HepG2 (cell line): ENCODE data around the gene SAMM50. TPM values are rescaled to one million over a fixed set of nuclear protein-coding genes. Genes with fewer than 3 reads are reported as not detected.

Experiments
- AGO2 ChIP-seq: fragments of 200-400 bp; formaldehyde crosslinking; optimal IDR thresholded peaks from 2 replicates; pipeline ENCODE3; 2017; ENCODE audit warnings: mild to moderate bottlenecking, low read depth, low read length, moderate library complexity
- AKAP8 ChIP-seq: sonication (generic); formaldehyde crosslinking; IDR thresholded peaks from 2 replicates; pipeline ENCODE4 v1.5.1; 2020; ENCODE audit warnings: mild to moderate bottlenecking, missing genetic modification reagents
- ARNT2 ChIP-seq: sonication (generic); formaldehyde crosslinking; IDR thresholded peaks from 2 replicates; pipeline ENCODE4 v1.8.0; 2022; ENCODE audit warnings: mild to moderate bottlenecking, low read depth, missing genetic modification reagents, moderate library complexity
- GLI4 ChIP-seq: sonication (generic); formaldehyde crosslinking; IDR thresholded peaks from 2 replicates; pipeline ENCODE4 v1.5.1; 2020; ENCODE audit warnings: missing genetic modification reagents, mild to moderate bottlenecking, moderate library complexity, borderline replicate concordance
- HCFC1 ChIP-seq: fragments of 150-350 bp; IDR thresholded peaks from 2 replicates; pipeline ENCODE4 v1.6.1; 2014; ENCODE audit warnings: low read depth, low read length
- HNF4A ChIP-seq: sonication (generic); formaldehyde crosslinking; IDR thresholded peaks from 2 replicates; pipeline ENCODE4 v1.4.0; 2020; ENCODE audit warnings: missing genetic modification reagents
- KDM2A ChIP-seq: sonication (generic); formaldehyde crosslinking; IDR thresholded peaks from 2 replicates; pipeline ENCODE4 v1.4.0; 2020; ENCODE audit warnings: low read depth, missing genetic modification reagents, borderline replicate concordance
- MAFK ChIP-seq, 2 experiments: IDR thresholded peaks in 1 of 2; conservative IDR thresholded peaks in 1 of 2; 2 replicates each; pipeline ENCODE4 v1.6.1; 2011; ENCODE audit warnings: improper control_type of control experiment in 2 of 2, low read length in 2 of 2
- MIER3 ChIP-seq: IDR thresholded peaks from 2 replicates; pipeline ENCODE4 v1.6.1; 2016; ENCODE audit warnings: missing compliant biosample characterization, borderline replicate concordance
- NFKBIZ ChIP-seq: IDR thresholded peaks from 2 replicates; pipeline ENCODE4 v1.6.1; 2018; ENCODE audit warnings: missing genetic modification reagents, missing compliant biosample characterization
- NR2F2 ChIP-seq: IDR thresholded peaks from 2 replicates; pipeline ENCODE4 v1.6.1; 2012; ENCODE audit warnings: low read depth, inconsistent platforms, borderline replicate concordance
- RBFOX2 ChIP-seq: fragments of 200-400 bp; formaldehyde crosslinking; IDR thresholded peaks from 2 replicates; pipeline ENCODE4 v1.6.1; 2017; ENCODE audit warnings: low read depth, mild to moderate bottlenecking, low read length
- RXRA ChIP-seq: sonication (generic); formaldehyde crosslinking; IDR thresholded peaks from 2 replicates; pipeline ENCODE4 v1.5.1; 2020; ENCODE audit warnings: missing genetic modification reagents
- SAP130 ChIP-seq: IDR thresholded peaks from 2 replicates; pipeline ENCODE4 v1.6.1; 2016; ENCODE audit warnings: low read depth
- SMARCC2 ChIP-seq: fragments of 450-650 bp; IDR thresholded peaks from 2 replicates; pipeline ENCODE4 v1.6.1; 2017; ENCODE audit warnings: antibody characterized with exemption, mild to moderate bottlenecking
- SNAI1 ChIP-seq: sonication (generic); formaldehyde crosslinking; IDR thresholded peaks from 2 replicates; pipeline ENCODE4 v1.5.0; 2020; ENCODE audit warnings: mild to moderate bottlenecking, missing genetic modification reagents, borderline replicate concordance
- TAF1 ChIP-seq: sonication (generic); formaldehyde crosslinking; IDR thresholded peaks from 2 replicates; pipeline ENCODE4 v1.4.0; 2020; ENCODE audit warnings: missing genetic modification reagents
- YY1 ChIP-seq: IDR thresholded peaks from 2 replicates; pipeline ENCODE4 v1.6.1; 2011; ENCODE audit warnings: low read length, low read depth, moderate library complexity, mild to moderate bottlenecking; ENCODE audit not compliant: insufficient read depth, insufficient replicate concordance
- ZFP62 ChIP-seq: sonication (generic); formaldehyde crosslinking; IDR thresholded peaks from 2 replicates; pipeline ENCODE4 v1.4.0; 2020; ENCODE audit warnings: missing genetic modification reagents
- ZMYM4 ChIP-seq: sonication (generic); formaldehyde crosslinking; IDR thresholded peaks from 2 replicates; pipeline ENCODE4 v1.8.1; 2023; ENCODE audit warnings: mild to moderate bottlenecking, missing genetic modification reagents
- ZNF20 ChIP-seq: sonication (generic); formaldehyde crosslinking; IDR thresholded peaks from 2 replicates; pipeline ENCODE4 v1.4.0; 2020; ENCODE audit warnings: mild to moderate bottlenecking, moderate library complexity, missing genetic modification reagents
- ZNF30 ChIP-seq: sonication (generic); formaldehyde crosslinking; IDR thresholded peaks from 2 replicates; pipeline ENCODE4 v1.5.0; 2020; ENCODE audit warnings: mild to moderate bottlenecking, missing genetic modification reagents
- ZNF441 ChIP-seq: sonication (generic); formaldehyde crosslinking; IDR thresholded peaks from 2 replicates; pipeline ENCODE4 v1.7.0; 2021; ENCODE audit warnings: missing genetic modification reagents, borderline replicate concordance
- ZNF567 ChIP-seq: sonication (generic); formaldehyde crosslinking; IDR thresholded peaks from 2 replicates; pipeline ENCODE4 v1.8.1; 2023; ENCODE audit warnings: mild to moderate bottlenecking, missing genetic modification reagents, borderline replicate concordance
- ZNF816 ChIP-seq: sonication (generic); formaldehyde crosslinking; IDR thresholded peaks from 2 replicates; pipeline ENCODE4 v1.8.0; 2022; ENCODE audit warnings: missing genetic modification reagents, mild to moderate bottlenecking, borderline replicate concordance
- polyA plus RNA-seq, 8 experiments: library from polyadenylated mRNA; depleted of rRNA in 3 of 8; stranded (reverse) in 7 of 8; unstranded in 1 of 8; fragments of >200 nt; fragmentation: Illumina TruSeq in 4 of 8; extraction: Trizol in 4 of 8; gene quantifications; 2 replicates each; pipeline versions ENCODE4 v1.2.1 to v1.2.3, GENCODE V29; 2011 to 2016; ENCODE audit warnings: low read depth in 4 of 8, missing spikeins in 1 of 8, mixed read lengths in 1 of 8; ENCODE audit not compliant: insufficient read depth in 1 of 8
- total RNA-seq, 5 experiments: library from RNA; depleted of rRNA; stranded (reverse); fragments of >200 nt; fragmentation: Illumina TruSeq; extraction: Trizol; gene quantifications; 2 replicates each; pipeline ENCODE4 v1.2.3, GENCODE V29; 2016; ENCODE audit warnings: low read depth in 1 of 5
- TF ChIP-seq, protein P1 (sequence below): IDR thresholded peaks from 2 replicates; pipeline ENCODE4 v1.6.1; 2012; ENCODE audit warnings: inconsistent platforms
- TF ChIP-seq, protein P2 (sequence below): sonication (generic); formaldehyde crosslinking; IDR thresholded peaks from 2 replicates; pipeline ENCODE4 v1.4.0; 2020; ENCODE audit warnings: mild to moderate bottlenecking, missing genetic modification reagents

Gene SAMM50
- total and polyA plus RNA-seq, 2 of the 13 experiments (the other 11 are each of a cell fraction or from before 2014, with no cell fraction given), result 34.7 to 63.4 TPM

DNA sequence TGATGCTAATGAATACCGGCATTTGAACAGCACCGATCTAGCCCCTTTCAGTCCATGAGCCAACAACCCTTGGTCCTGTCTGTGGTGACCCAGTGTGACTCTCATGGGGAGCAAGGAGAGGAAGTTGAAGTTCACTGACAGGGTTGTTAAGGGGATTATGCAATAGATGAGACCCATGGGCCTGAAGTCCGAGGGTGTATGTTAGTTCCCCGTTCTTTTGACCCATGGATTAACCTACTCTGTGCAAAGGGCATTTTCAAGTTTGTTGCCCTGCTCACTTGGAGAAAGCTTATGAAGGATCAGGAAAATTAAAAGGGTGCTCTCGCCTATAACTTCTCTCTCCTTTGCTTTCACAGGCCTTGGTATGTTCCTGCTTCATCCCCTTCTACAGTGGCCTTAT lies 26.8 kb upstream of the SAMM50 start (continued):
- TF ChIP-seq NR2F2 (peak; percentile 69; the same call in 1 of the 2 replicates), AGO2 (no peak), MIER3 (no peak), ZNF20 (CRISPR knock-in tag) (no peak), MAFK (conservative IDR thresholded peaks at IDR 0.05 in 1 of 2, IDR thresholded peaks at IDR 0.05 in 1 of 2; ENCODE audit: low read length in 2 of 2) (no peak), GLI4 (CRISPR knock-in tag) (no peak), RXRA (CRISPR knock-in tag) (peak; percentile 85; the same call in 1 of the 2 replicates), ZNF441 (CRISPR knock-in tag) (no peak), AKAP8 (CRISPR knock-in tag) (0 out of 2 replicates have a peak, but pooled peaks have one; percentile 34), HCFC1 (no peak), YY1 (no peak), NFKBIZ (CRISPR knock-in tag) (no peak), SNAI1 (CRISPR knock-in tag) (no peak), ZFP62 (CRISPR knock-in tag) (no peak), ARNT2 (CRISPR knock-in tag) (no peak), SMARCC2 (no peak), ZNF567 (no peak), ZMYM4 (CRISPR knock-in tag) (0 out of 2 replicates have a peak, but pooled peaks have one; percentile 31), ZNF816 (CRISPR knock-in tag) (no peak), ZNF30 (CRISPR knock-in tag) (no peak), SAP130 (CRISPR knock-in tag) (peak; percentile 66; the same call in 1 of the 2 replicates), HNF4A (CRISPR knock-in tag) (peak; percentile 97), RBFOX2 (no peak), TAF1 (no peak), KDM2A (CRISPR knock-in tag) (no peak)
- TF ChIP-seq, protein P1, sequence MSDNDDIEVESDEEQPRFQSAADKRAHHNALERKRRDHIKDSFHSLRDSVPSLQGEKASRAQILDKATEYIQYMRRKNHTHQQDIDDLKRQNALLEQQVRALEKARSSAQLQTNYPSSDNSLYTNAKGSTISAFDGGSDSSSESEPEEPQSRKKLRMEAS, result peak; percentile 36; the same call in 1 of the 2 replicates
- TF ChIP-seq, protein P2, sequence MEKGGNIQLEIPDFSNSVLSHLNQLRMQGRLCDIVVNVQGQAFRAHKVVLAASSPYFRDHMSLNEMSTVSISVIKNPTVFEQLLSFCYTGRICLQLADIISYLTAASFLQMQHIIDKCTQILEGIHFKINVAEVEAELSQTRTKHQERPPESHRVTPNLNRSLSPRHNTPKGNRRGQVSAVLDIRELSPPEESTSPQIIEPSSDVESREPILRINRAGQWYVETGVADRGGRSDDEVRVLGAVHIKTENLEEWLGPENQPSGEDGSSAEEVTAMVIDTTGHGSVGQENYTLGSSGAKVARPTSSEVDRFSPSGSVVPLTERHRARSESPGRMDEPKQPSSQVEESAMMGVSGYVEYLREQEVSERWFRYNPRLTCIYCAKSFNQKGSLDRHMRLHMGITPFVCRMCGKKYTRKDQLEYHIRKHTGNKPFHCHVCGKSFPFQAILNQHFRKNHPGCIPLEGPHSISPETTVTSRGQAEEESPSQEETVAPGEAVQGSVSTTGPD (CRISPR knock-in tag), result no peak
